ENCODE results near the gene GALR1.

Gene GALR1

DNA sequence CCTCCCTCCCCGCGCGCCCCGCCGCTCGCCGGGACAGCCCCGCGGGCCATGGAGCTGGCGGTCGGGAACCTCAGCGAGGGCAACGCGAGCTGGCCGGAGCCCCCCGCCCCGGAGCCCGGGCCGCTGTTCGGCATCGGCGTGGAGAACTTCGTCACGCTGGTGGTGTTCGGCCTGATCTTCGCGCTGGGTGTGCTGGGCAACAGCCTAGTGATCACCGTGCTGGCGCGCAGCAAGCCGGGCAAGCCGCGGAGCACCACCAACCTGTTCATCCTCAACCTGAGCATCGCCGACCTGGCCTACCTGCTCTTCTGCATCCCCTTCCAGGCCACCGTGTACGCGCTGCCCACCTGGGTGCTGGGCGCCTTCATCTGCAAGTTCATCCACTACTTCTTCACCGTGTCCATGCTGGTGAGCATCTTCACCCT lies 865 bp downstream of the GALR1 start:
- DNase-seq (ENCODE audit: extremely low read depth, low read depth), result no peak
- TF ChIP-seq, protein P1, sequence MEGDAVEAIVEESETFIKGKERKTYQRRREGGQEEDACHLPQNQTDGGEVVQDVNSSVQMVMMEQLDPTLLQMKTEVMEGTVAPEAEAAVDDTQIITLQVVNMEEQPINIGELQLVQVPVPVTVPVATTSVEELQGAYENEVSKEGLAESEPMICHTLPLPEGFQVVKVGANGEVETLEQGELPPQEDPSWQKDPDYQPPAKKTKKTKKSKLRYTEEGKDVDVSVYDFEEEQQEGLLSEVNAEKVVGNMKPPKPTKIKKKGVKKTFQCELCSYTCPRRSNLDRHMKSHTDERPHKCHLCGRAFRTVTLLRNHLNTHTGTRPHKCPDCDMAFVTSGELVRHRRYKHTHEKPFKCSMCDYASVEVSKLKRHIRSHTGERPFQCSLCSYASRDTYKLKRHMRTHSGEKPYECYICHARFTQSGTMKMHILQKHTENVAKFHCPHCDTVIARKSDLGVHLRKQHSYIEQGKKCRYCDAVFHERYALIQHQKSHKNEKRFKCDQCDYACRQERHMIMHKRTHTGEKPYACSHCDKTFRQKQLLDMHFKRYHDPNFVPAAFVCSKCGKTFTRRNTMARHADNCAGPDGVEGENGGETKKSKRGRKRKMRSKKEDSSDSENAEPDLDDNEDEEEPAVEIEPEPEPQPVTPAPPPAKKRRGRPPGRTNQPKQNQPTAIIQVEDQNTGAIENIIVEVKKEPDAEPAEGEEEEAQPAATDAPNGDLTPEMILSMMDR (IDR thresholded peaks at IDR 0.05; ENCODE audit: low read depth, low read length), result no peak

DNA sequence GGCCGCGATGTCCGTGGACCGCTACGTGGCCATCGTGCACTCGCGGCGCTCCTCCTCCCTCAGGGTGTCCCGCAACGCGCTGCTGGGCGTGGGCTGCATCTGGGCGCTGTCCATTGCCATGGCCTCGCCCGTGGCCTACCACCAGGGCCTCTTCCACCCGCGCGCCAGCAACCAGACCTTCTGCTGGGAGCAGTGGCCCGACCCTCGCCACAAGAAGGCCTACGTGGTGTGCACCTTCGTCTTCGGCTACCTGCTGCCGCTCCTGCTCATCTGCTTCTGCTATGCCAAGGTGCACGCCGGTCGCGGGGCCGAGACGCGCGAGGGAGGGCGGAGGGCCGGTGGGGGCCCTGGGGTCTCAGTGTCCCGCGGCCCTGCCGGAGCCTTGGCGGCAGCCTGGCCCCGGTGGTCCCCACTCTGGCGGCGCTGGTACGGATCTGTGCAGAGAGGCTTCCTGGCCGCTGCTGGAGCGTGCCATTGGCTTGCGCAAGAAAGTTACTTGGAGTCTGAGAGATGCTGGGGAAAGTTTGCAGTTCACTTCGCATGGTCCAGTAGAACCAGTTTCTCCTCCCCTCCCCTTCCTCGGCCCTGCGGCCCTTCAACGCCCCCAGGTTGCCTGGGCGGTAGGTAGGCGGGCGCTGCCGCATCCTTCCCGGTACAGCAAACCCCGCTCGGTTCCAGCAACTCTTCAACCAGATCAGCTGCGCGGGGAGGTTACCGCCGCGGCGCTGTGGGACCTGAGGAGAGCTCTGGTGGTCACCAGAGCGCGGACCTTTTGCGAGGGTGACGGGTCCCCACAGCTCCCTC lies 1.5 kb downstream of the GALR1 start:
- no peak for DNase-seq (ENCODE audit: extremely low read depth, low read depth)
- TF ChIP-seq, protein P1 (IDR thresholded peaks at IDR 0.05; ENCODE audit: low read depth, low read length), result no peak

DNA sequence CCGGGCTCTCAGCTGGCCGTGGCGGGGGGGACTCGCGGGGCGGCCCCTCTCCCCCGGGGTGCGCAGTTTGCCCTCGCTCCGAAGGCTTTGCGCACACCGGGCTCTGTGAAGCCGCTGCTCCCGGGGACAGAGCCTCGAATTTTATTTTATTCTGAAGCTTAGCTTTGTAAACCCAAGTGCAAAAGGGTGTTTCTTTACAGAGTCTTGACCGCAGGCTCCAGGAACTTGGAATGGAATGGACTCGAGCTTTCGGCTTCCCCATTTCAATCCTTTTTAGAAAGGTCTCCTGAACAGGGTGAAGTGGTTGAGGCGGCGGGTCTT lies 2.0 kb downstream of the GALR1 start:
- TF ChIP-seq, protein P1 (IDR thresholded peaks at IDR 0.05; ENCODE audit: low read depth, low read length), result no peak
- no peak for DNase-seq (ENCODE audit: extremely low read depth, low read depth)

DNA sequence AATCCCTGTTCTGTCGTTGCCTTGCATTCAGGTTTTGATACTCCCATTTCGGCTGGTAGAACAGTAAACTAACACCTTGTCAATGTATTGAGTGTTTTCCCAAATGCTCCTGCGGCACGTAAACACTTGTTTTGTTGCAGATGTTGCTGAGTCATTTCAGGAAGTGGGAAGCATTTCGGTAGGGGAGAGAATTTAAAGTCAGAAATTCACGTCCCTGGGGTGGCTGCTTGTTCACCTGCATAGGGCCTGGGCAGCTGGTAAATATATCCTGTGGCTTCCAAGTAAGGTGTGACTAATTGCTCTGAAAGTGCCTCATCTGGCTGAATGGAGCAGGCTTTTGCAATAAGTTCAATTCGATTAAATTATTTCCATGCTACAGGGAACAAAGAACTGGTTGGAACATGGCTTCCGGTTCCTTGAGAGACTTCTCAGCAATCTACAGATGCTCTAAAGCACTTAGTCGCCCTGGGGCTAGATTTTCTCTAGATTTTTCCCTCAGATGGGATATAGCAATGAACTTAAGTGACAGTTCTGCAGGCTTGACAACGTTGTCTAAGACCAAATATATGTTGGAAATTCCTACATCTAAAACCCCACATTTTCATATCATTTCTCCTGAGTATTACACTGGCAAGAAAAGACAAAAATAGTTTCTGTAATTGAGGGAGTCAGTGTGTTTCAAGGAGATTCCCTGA lies 5.2 kb downstream of the GALR1 start:
- DNase-seq (ENCODE audit: extremely low read depth, low read depth), result no peak
- TF ChIP-seq, protein P1 (IDR thresholded peaks at IDR 0.05; ENCODE audit: low read depth, low read length), result no peak

DNA sequence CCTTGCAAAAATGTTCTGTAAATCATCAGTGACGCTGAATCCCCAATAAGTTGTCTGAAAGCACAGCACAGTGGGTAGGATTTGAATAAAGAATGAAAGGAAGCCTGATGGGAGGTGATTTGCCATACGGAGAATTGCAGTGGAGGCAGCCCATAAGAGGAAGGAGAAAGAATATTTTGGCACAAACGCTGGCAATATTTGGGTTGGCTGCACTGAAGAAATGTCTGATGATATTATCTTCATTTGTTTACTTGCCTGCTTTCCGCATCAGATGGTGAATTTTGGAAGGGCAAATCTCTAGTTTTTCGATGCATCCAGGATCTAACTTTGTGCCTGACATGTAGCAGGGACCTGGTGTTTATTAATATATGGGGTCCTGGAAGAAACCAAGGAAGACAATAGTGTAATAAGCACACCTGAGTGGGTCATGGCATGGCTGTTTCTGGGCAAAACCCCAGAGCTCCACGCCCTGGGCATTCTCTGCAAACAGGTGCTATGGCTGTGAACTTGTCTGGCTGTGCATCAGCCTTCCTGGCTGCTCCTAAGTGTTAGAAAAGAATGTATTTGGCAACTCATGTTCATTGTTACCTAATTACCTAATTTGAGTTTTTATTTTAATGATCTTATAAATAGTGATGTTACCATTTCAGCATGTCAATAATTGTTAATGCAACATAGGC lies 5.9 kb downstream of the GALR1 start:
- TF ChIP-seq, protein P1 (IDR thresholded peaks at IDR 0.05; ENCODE audit: low read depth, low read length), result no peak
- no peak for DNase-seq (ENCODE audit: extremely low read depth, low read depth)

DNA sequence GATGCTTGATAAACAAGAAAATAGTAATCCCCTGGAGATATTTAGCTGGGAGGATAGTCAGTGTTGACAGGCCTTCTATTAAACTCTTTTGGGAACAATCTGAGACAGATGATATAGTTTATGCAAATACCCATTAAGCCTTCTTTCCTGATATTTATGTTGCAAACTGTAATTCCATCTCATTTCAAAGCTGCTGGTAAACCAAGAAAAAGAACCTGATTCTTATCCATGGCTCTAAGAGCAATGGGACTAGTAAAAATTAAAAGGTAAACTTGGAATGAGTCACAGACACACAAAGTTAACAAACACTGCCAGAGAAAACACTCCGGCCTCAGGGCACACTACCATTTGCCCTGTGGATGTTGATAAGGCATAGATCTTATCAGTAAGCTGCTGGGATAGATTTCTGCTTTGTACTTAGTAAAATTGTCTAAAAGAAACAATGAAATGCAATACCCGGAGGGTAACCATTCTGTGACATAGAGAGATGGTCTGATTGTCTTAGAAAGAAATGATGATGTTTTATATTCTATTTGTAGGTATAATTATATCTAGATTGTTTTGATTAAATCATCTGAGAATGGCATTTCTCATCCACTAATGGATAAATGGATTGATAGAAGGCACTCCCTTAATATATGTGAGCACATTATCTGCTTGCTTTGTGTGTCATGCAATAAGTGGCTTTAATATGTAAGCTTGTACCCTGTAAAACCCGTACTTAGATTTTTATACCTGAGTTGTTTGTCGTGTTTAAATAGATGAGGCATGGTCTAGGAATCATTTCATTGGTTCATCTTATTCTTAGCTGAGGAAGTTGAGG lies 13.2 kb downstream of the GALR1 start:
- no peak for DNase-seq (ENCODE audit: extremely low read depth, low read depth)

More for the DNA sequence above, 13.2 kb downstream of the GALR1 start:
- TF ChIP-seq, protein P1 (IDR thresholded peaks at IDR 0.05; ENCODE audit: low read depth, low read length), result no peak

Data from AG09319 (cell line).